Kidney (tissue), 14 donors: Measurements from ENCODE around the gene PCNX3. TPM values are rescaled to one million over a fixed set of nuclear protein-coding genes. Genes with fewer than 3 reads are reported as not detected.
"Not testable (repeated sequence)": the region's sequence is repeated elsewhere in the genome, so short reads cannot be mapped to it uniquely, and the experiment has no call there.

Experiments
- DNase-seq, 5 donors: peaks; one replicate each; pipeline ENCODE4 v3.0.0-alpha.2; 2013 to 2020
- FAIRE-seq: peaks from 2 replicates; lab custom pipeline; 2012; peaks lifted over from hg19 to GRCh38; lab: Jason Lieb, UNC
- H3K27ac ChIP-seq, 2 donors: one replicate each; pipeline ENCODE4 v1.7.0; 2013; ENCODE audit warnings: low read depth in 2 of 2, low read length in 2 of 2, inconsistent platforms in 1 of 2
- H3K27me3 ChIP-seq: one replicate; pipeline ENCODE4 v1.7.1; 2013; ENCODE audit warnings: low read length, inconsistent platforms; ENCODE audit not compliant: control insufficient read depth, insufficient read depth
- H3K36me3 ChIP-seq, 3 donors: one replicate each; pipeline versions ENCODE4 v1.7.0 to v1.7.1; 2013; ENCODE audit warnings: low read length in 3 of 3, control low read depth in 1 of 3, inconsistent platforms in 1 of 3; ENCODE audit not compliant: insufficient read depth in 3 of 3, control insufficient read depth in 2 of 3
- H3K4me1 ChIP-seq, 3 donors: one replicate each; pipeline versions ENCODE4 v1.7.0 to v1.7.1; 2013; ENCODE audit warnings: low read length in 3 of 3, inconsistent platforms in 1 of 3, low read depth in 1 of 3; ENCODE audit not compliant: control insufficient read depth in 2 of 3, insufficient read depth in 2 of 3
- H3K4me3 ChIP-seq, 3 donors: one replicate each; pipeline versions ENCODE4 v1.7.0 to v1.8.1; 2013; ENCODE audit warnings: low read length in 3 of 3, control low read depth in 1 of 3, inconsistent platforms in 1 of 3
- H3K9ac ChIP-seq, 3 donors: one replicate each; pipeline versions ENCODE4 v1.7.0 to v1.7.1; 2013; ENCODE audit warnings: low read length in 3 of 3, control low read depth in 1 of 3, inconsistent platforms in 1 of 3
- H3K9me3 ChIP-seq, 3 donors: one replicate each; pipeline versions ENCODE4 v1.7.0 to v1.7.1; 2013; ENCODE audit warnings: low read length in 3 of 3, control low read depth in 1 of 3, inconsistent platforms in 1 of 3; ENCODE audit not compliant: control insufficient read depth in 2 of 3, insufficient read depth in 1 of 3
- intact Hi-C: fragments of 100-400 bp; cut with DNase I; formaldehyde crosslinking; loops from one replicate; pipeline ENCODE4 v1.11.1; 2022
- polyA plus RNA-seq: library from polyadenylated mRNA; stranded (reverse); fragments of 350-450 nt; fragmentation: Illumina TruSeq; extraction: RNeasy Lipid Tissue Mini Kit (QIAGEN cat#74804); gene quantifications from one replicate; pipeline ENCODE4 v1.2.3, GENCODE V29; 2014; ENCODE audit warnings: low read depth, low replicate concordance; ENCODE audit not compliant: insufficient read depth
- total RNA-seq: library from RNA; stranded (reverse); fragmentation: NEBNext Ultra II Directional; extraction: Animal tissue kit (Norgen Biotek cat#: 25700); gene quantifications from one replicate; pipeline ENCODE4 v1.2.1, GENCODE V29; 2021
- TF ChIP-seq, protein P1 (sequence below): IDR thresholded peaks from 3 replicates; pipeline ENCODE4 v1.5.1; 2012; ENCODE audit warnings: mild to moderate bottlenecking, moderate library complexity, borderline replicate concordance; ENCODE audit not compliant: insufficient read depth; ENCODE audit errors: extremely low read depth
- donor health status: control.
- donor health status: control.
- donor health status: control.
- donor health status: control.
- donor health status: control.
- donor health status: DM: yes; HTN: yes; CAD: no.
- donor health status: Normal renal cell carcinoma (clear cell type).

The PCNX3 gene
- total and polyA plus RNA-seq, 2 donors from 2014 or later = 13.6 to 44.4 TPM

DNA sequence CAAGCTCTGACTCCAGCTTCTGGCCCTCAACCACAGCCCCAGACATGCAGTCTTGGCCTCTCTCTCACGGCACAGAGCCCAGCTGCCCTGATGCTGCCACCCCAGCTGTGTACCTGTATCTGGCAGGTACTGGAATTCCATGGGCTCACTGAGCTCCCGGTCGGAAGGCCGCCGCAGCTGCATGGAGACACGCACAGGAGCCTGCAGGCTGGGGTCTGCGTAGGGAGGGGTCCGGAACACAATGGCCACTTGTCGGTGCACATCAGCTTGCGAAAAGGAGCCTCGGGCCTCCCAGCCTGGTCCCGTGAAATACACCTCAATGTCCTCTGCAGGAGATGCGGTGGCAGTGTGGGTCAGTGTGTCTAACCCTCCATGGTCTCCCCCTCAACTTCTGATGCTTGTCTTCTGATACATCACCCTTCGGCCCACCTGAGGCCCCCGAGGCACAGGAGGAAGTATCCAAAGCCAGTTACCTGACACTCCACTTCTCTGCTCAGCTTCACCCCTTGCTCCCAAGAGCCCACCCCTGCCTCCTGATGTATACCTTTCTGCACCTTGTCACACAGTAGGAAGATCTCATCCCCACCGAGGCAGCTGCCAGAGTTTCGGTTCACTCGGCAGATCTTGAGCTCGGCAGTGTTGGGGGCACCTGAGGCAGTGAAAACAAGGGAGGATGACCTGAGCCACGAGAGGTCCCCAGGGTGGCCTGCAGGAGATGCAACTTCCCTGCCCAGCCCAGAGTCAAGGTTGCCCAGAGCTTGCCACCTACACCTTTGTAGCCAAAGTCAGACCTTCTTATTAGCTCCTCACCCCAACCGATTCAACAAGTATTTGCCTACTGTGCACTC, 42.8 kb downstream of the PCNX3 start:
- TF ChIP-seq, protein P1, sequence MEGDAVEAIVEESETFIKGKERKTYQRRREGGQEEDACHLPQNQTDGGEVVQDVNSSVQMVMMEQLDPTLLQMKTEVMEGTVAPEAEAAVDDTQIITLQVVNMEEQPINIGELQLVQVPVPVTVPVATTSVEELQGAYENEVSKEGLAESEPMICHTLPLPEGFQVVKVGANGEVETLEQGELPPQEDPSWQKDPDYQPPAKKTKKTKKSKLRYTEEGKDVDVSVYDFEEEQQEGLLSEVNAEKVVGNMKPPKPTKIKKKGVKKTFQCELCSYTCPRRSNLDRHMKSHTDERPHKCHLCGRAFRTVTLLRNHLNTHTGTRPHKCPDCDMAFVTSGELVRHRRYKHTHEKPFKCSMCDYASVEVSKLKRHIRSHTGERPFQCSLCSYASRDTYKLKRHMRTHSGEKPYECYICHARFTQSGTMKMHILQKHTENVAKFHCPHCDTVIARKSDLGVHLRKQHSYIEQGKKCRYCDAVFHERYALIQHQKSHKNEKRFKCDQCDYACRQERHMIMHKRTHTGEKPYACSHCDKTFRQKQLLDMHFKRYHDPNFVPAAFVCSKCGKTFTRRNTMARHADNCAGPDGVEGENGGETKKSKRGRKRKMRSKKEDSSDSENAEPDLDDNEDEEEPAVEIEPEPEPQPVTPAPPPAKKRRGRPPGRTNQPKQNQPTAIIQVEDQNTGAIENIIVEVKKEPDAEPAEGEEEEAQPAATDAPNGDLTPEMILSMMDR = no peak
- FAIRE-seq = no peak

DNA sequence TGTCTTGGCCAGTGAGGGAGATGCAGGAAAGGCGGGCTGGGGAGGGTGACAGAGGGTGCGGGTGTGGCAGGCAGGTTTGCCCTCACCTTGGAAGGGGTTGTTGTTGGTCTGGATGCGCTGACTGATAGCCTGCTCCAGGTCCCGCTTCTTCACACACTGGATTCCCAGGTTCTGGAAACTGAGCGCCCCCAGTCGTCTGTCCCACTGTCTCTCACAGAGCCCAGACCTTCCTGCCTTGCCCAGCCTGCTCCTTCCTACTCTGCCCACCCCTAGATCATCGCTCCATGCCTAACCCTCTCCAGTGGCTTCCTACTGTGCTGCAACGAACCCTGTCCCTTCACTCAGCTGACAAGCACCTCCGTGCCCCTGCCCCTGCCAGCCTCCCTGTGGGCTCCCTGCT, 44.5 kb downstream of the PCNX3 start:
- Histone ChIP-seq H3K9me3 (no peaks in the 10 kb centered on the region), H3K27ac (no peak overlapping the region), H3K4me3 (no peak overlapping the region), H3K27me3 (no peaks in the 10 kb centered on the region), H3K9ac (no peak overlapping the region), H3K36me3 (peaks cover 0 to 59% (median 50%) of the 10 kb centered on the region in 3 donors), H3K4me1 (peaks cover 0 to 10% (median 6%) of the 10 kb centered on the region in 3 donors)
- no peak for FAIRE-seq
- intact Hi-C loops = no loop called here
- DNase-seq = no peak
- TF ChIP-seq, protein P1 = no peak

More for the DNA sequence above, 42.8 kb downstream of the PCNX3 start:
- peak in 1 of 5 donors; percentile 65 for DNase-seq
- Histone ChIP-seq H3K9ac (no peak overlapping the region), H3K36me3 (peaks cover 0 to 62% (median 53%) of the 10 kb centered on the region in 3 donors), H3K27ac (no peak overlapping the region), H3K4me3 (no peak overlapping the region), H3K9me3 (no peaks in the 10 kb centered on the region), H3K4me1 (peaks cover 3 to 17% (median 15%) of the 10 kb centered on the region in 3 donors), H3K27me3 (no peaks in the 10 kb centered on the region)
- intact Hi-C loops = no loop called here

DNA sequence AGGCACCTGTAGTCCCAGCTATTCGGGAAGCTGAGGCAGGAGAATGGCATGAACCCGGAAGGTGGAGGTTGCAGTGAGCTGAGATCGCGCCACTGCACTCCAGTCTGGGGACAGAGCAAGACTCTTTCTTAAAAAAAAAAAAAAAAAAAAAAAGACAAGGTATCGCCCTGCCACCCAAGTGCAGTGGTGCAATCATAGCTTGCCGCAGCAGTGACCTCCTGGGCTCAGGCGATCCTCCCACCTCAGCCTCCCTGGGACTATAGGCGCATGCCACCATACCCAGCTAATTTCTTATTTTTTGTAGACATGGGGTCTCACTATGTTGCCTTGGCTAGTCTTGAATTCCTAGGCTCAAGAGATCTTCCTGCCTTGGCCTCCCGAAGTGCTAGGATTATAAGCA, 45.3 kb downstream of the PCNX3 start:
- DNase-seq, H3K9me3 ChIP-seq, intact Hi-C loops, FAIRE-seq, H3K27ac ChIP-seq, H3K27me3 ChIP-seq, H3K4me1 ChIP-seq: not testable (repeated sequence)
- H3K9ac ChIP-seq = peak overlapping the region in 1 of 3 donors; percentile 99
- peak overlapping the region in 1 of 3 donors; percentile 99 for H3K4me3 ChIP-seq
- H3K36me3 ChIP-seq = peaks cover 0 to 50% (median 42%) of the 10 kb centered on the region in 3 donors

DNA sequence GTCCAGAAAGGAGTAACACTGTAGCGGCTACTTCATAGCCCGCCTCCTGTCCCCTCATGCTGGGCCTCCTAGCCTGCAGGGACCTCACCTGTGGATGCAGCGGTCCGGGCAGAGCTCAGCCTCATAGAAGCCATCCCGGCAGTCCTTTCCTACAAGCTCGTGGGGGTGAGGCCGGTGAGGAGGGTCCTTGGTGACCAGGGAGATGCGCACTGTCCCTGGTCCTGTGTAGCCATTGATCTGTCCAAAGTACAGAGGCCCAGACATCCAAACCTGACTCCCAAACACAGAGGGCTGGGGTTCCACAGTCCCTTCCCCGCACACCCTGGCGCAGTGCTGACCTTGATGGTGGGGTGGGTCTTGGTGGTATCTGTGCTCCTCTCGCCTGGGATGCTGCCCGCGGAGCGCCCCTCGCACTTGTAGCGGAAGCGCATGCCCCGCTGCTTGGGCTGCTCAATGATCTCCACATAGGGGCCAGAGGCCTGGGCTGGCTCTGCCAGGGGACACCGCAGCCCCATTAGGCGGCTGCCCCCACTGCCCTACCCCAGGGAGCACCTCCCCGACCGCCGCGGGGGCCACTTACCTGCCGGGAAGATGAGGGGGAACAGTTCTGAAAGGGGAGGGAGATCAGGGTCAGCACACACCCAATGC, 46.1 kb downstream of the PCNX3 start:
- intact Hi-C loops = no loop called here
- Histone ChIP-seq H3K4me3 (peak overlapping the region; percentile 70 to 99 (median 91)), H3K27me3 (no peaks in the 10 kb centered on the region), H3K27ac (peak overlapping the region; percentile 99), H3K9me3 (no peaks in the 10 kb centered on the region), H3K36me3 (peaks cover 0 to 43% (median 36%) of the 10 kb centered on the region in 3 donors), H3K9ac (peak overlapping the region; percentile 51 to 99 (median 81)), H3K4me1 (peaks cover 0 to 10% (median 6%) of the 10 kb centered on the region in 3 donors)
- FAIRE-seq (no peak), DNase-seq (peak in 2 of 5 donors; percentile 59 to 79)
- TF ChIP-seq, protein P1 = no peak
